GM12878 (cell line): ENCODE measurements around the gene TEDC1. TPM values are rescaled to one million over a fixed set of nuclear protein-coding genes. Genes with fewer than 3 reads are reported as not detected.

Experiments used
- CBFB ChIP-seq: IDR thresholded peaks from 2 replicates; pipeline ENCODE4 v1.6.1; 2016; ENCODE audit warnings: antibody characterized with exemption, low read depth
- GATAD2B ChIP-seq: fragments of 450-650 bp; conservative IDR thresholded peaks from 2 replicates; pipeline ENCODE4 v1.6.1; 2017; ENCODE audit warnings: low read depth, mild to moderate bottlenecking, moderate library complexity
- HCFC1 ChIP-seq: fragments of 150-350 bp; IDR thresholded peaks from 2 replicates; pipeline ENCODE4 v1.6.1; 2014; ENCODE audit warnings: low read length
- HDAC2 ChIP-seq: fragments of 200-600 bp; sonication (generic); IDR thresholded peaks from 2 replicates; pipeline ENCODE4 v1.6.1; 2017
- MXI1 ChIP-seq: fragments of 150-350 bp; IDR thresholded peaks from 2 replicates; pipeline ENCODE4 v1.6.1; 2011; ENCODE audit warnings: low read depth, mild to moderate bottlenecking, inconsistent platforms, low read length, improper control_type of control experiment
- NFYB ChIP-seq: IDR thresholded peaks from 2 replicates; pipeline ENCODE4 v1.6.1; 2011; ENCODE audit warnings: low read depth, mild to moderate bottlenecking, low read length, improper control_type of control experiment, moderate library complexity; ENCODE audit not compliant: insufficient read depth
- NR2F1 ChIP-seq: fragments of 450-650 bp; conservative IDR thresholded peaks from 2 replicates; pipeline ENCODE4 v1.6.1; 2017; ENCODE audit warnings: mild to moderate bottlenecking
- RAD21 ChIP-seq: IDR thresholded peaks from 2 replicates; pipeline ENCODE4 v1.6.1; 2011; ENCODE audit warnings: mild to moderate bottlenecking, low read depth, low read length, moderate library complexity; ENCODE audit not compliant: insufficient read depth
- SPI1 ChIP-seq: IDR thresholded peaks from 2 replicates; pipeline ENCODE4 v1.6.1; 2011; ENCODE audit warnings: low read depth, mild to moderate bottlenecking, low read length, moderate library complexity, borderline replicate concordance; ENCODE audit not compliant: insufficient read depth
- TCF12 ChIP-seq: IDR thresholded peaks from 2 replicates; pipeline ENCODE4 v1.6.1; 2011; ENCODE audit warnings: low read depth, mild to moderate bottlenecking, low read length
- ZBED1 ChIP-seq: IDR thresholded peaks from 2 replicates; pipeline ENCODE4 v1.6.1; 2016; ENCODE audit warnings: borderline replicate concordance
- polyA plus RNA-seq, 11 experiments: library from polyadenylated mRNA; depleted of rRNA in 4 of 11; unstranded in 6 of 11; stranded (reverse) in 5 of 11; fragments of >200 nt; fragmentation: Nextera tagmentation in 4 of 11; fragmentation: Illumina TruSeq in 1 of 11; extraction: Ambion mirVana in 4 of 11; extraction: Trizol in 1 of 11; gene quantifications; 1 replicate in 1 of 11; 2 replicates in 10 of 11; pipeline versions ENCODE4 v1.2.1 to v1.2.3, GENCODE V29; 2011 to 2016; ENCODE audit warnings: inconsistent platforms in 2 of 11, missing spikeins in 2 of 11, low read depth in 1 of 11
- total RNA-seq, 4 experiments: library from RNA; depleted of rRNA in 3 of 4; stranded (reverse); fragments of >200 nt in 3 of 4; fragmentation: Illumina TruSeq in 1 of 4; extraction: Trizol in 1 of 4; gene quantifications; 2 replicates each; pipeline versions ENCODE4 v1.2.1 to v1.2.3, GENCODE V29; 2013 to 2021
- TF ChIP-seq, protein P1 (sequence below): IDR thresholded peaks from 2 replicates; pipeline ENCODE4 v1.6.1; 2011; ENCODE audit warnings: borderline replicate concordance, low read depth, mild to moderate bottlenecking, moderate library complexity, low read length; ENCODE audit not compliant: insufficient read depth, poor library complexity, severe bottlenecking
- TF ChIP-seq, protein P2 (sequence below): fragments of 450-650 bp; conservative IDR thresholded peaks from 2 replicates; pipeline ENCODE4 v1.6.1; 2017; ENCODE audit warnings: mild to moderate bottlenecking, moderate library complexity
- TF ChIP-seq, protein P3 (sequence below): IDR thresholded peaks from 2 replicates; pipeline ENCODE4 v1.6.1; 2011; ENCODE audit warnings: mild to moderate bottlenecking, low read depth, low read length, moderate library complexity; ENCODE audit not compliant: insufficient replicate concordance
- TF ChIP-seq, protein P4 (sequence below): fragments of 450-650 bp; IDR thresholded peaks from 2 replicates; pipeline ENCODE4 v1.6.1; 2017; ENCODE audit warnings: mild to moderate bottlenecking, moderate library complexity
- TF ChIP-seq, protein P5 (sequence below): fragments of 150-350 bp; IDR thresholded peaks from 2 replicates; pipeline ENCODE4 v1.6.1; 2016; ENCODE audit warnings: low read depth, low read length

TEDC1 gene
- total and polyA plus RNA-seq, 10 of the 15 experiments (the other 5 are each of a cell fraction or from before 2014, with no cell fraction given) = 0.19 to 34.2 (median 14.5) TPM

DNA sequence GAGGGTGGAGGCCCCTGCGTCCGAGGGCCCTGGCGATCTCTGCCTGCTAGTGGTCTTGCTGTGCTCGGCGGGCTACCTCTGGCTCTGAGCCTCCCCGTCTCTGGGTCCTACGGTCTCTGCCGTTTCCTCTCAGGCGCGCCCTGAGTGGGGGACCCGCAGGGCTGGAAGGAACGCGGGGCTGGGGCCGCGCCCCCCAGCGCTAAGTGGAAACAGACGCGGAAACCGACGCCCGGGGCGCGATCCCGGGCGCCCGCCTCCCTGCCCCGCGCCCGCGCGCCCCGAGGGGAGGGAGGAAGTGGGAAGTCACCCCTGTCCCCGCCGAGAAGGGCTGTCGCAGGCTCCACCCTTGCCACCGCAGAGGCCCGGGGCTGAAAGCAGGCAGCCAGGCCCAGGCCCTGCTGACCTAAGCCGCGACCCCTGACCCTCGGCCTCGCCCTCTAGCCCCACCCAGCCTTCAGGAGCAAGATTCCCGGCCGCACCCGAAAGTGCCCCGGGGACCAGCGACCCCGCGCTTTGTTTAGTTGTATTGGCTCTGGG lies 3.5 kb upstream of the TEDC1 start (continued):
- TF ChIP-seq NR2F1 = peak; percentile 96
- TF ChIP-seq TCF12 = no peak
- TF ChIP-seq CBFB = no peak
- TF ChIP-seq SPI1 = peak; percentile 86
- TF ChIP-seq HCFC1 = no peak
- TF ChIP-seq, protein P1, sequence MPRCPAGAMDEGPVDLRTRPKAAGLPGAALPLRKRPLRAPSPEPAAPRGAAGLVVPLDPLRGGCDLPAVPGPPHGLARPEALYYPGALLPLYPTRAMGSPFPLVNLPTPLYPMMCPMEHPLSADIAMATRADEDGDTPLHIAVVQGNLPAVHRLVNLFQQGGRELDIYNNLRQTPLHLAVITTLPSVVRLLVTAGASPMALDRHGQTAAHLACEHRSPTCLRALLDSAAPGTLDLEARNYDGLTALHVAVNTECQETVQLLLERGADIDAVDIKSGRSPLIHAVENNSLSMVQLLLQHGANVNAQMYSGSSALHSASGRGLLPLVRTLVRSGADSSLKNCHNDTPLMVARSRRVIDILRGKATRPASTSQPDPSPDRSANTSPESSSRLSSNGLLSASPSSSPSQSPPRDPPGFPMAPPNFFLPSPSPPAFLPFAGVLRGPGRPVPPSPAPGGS = no peak
- TF ChIP-seq RAD21 = no peak
- TF ChIP-seq MXI1 = peak; percentile 52; the same call in 1 of the 2 replicates
- TF ChIP-seq NFYB = no peak
- no peak for TF ChIP-seq ZBED1
- TF ChIP-seq, protein P2, sequence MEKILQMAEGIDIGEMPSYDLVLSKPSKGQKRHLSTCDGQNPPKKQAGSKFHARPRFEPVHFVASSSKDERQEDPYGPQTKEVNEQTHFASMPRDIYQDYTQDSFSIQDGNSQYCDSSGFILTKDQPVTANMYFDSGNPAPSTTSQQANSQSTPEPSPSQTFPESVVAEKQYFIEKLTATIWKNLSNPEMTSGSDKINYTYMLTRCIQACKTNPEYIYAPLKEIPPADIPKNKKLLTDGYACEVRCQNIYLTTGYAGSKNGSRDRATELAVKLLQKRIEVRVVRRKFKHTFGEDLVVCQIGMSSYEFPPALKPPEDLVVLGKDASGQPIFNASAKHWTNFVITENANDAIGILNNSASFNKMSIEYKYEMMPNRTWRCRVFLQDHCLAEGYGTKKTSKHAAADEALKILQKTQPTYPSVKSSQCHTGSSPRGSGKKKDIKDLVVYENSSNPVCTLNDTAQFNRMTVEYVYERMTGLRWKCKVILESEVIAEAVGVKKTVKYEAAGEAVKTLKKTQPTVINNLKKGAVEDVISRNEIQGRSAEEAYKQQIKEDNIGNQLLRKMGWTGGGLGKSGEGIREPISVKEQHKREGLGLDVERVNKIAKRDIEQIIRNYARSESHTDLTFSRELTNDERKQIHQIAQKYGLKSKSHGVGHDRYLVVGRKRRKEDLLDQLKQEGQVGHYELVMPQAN = peak; percentile 38
- TF ChIP-seq GATAD2B = peak; percentile 64
- TF ChIP-seq, protein P3, sequence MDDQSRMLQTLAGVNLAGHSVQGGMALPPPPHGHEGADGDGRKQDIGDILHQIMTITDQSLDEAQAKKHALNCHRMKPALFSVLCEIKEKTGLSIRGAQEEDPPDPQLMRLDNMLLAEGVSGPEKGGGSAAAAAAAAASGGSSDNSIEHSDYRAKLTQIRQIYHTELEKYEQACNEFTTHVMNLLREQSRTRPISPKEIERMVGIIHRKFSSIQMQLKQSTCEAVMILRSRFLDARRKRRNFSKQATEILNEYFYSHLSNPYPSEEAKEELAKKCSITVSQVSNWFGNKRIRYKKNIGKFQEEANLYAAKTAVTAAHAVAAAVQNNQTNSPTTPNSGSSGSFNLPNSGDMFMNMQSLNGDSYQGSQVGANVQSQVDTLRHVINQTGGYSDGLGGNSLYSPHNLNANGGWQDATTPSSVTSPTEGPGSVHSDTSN = no peak
- TF ChIP-seq, protein P4, sequence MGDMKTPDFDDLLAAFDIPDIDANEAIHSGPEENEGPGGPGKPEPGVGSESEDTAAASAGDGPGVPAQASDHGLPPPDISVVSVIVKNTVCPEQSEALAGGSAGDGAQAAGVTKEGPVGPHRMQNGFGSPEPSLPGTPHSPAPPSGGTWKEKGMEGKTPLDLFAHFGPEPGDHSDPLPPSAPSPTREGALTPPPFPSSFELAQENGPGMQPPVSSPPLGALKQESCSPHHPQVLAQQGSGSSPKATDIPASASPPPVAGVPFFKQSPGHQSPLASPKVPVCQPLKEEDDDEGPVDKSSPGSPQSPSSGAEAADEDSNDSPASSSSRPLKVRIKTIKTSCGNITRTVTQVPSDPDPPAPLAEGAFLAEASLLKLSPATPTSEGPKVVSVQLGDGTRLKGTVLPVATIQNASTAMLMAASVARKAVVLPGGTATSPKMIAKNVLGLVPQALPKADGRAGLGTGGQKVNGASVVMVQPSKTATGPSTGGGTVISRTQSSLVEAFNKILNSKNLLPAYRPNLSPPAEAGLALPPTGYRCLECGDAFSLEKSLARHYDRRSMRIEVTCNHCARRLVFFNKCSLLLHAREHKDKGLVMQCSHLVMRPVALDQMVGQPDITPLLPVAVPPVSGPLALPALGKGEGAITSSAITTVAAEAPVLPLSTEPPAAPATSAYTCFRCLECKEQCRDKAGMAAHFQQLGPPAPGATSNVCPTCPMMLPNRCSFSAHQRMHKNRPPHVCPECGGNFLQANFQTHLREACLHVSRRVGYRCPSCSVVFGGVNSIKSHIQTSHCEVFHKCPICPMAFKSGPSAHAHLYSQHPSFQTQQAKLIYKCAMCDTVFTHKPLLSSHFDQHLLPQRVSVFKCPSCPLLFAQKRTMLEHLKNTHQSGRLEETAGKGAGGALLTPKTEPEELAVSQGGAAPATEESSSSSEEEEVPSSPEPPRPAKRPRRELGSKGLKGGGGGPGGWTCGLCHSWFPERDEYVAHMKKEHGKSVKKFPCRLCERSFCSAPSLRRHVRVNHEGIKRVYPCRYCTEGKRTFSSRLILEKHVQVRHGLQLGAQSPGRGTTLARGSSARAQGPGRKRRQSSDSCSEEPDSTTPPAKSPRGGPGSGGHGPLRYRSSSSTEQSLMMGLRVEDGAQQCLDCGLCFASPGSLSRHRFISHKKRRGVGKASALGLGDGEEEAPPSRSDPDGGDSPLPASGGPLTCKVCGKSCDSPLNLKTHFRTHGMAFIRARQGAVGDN = 0 out of 2 replicates have a peak, but pooled peaks have one; percentile 23
- no peak for TF ChIP-seq HDAC2
- TF ChIP-seq, protein P5, sequence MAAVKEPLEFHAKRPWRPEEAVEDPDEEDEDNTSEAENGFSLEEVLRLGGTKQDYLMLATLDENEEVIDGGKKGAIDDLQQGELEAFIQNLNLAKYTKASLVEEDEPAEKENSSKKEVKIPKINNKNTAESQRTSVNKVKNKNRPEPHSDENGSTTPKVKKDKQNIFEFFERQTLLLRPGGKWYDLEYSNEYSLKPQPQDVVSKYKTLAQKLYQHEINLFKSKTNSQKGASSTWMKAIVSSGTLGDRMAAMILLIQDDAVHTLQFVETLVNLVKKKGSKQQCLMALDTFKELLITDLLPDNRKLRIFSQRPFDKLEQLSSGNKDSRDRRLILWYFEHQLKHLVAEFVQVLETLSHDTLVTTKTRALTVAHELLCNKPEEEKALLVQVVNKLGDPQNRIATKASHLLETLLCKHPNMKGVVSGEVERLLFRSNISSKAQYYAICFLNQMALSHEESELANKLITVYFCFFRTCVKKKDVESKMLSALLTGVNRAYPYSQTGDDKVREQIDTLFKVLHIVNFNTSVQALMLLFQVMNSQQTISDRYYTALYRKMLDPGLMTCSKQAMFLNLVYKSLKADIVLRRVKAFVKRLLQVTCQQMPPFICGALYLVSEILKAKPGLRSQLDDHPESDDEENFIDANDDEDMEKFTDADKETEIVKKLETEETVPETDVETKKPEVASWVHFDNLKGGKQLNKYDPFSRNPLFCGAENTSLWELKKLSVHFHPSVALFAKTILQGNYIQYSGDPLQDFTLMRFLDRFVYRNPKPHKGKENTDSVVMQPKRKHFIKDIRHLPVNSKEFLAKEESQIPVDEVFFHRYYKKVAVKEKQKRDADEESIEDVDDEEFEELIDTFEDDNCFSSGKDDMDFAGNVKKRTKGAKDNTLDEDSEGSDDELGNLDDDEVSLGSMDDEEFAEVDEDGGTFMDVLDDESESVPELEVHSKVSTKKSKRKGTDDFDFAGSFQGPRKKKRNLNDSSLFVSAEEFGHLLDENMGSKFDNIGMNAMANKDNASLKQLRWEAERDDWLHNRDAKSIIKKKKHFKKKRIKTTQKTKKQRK = no peak
